Activated CD8-positive, alpha-beta memory T cell treated with anti-CD3 and anti-CD28 coated beads, Interleukin-2, amount 10 ng/mL, durations not matched to agents 7 days and 5 days (primary cell): ENCODE results near the gene WDR18. TPM values are rescaled to one million over a fixed set of nuclear protein-coding genes. Genes with fewer than 3 reads are reported as not detected.

Source experiments
- ATAC-seq: fragments of 150-1000 bp; cut with Tn5 transposase; one replicate; pipeline ENCODE4 v1.10.0; 2021; ENCODE audit warnings: moderate library complexity
- CTCF ChIA-PET: fragments of 350-600 bp; sonication (Branson Sonifier 250); formaldehyde crosslinking; loops from one replicate; lab custom pipeline; 2021; ENCODE audit warnings: antibody characterized with exemption; lab: Charles Lee
- DNase-seq: peaks from one replicate; pipeline ENCODE4 v3.0.0-alpha.2; 2020
- H3K27ac Mint-ChIP-seq: one replicate; pipeline ENCODE4 v1.8.0; 2021; ENCODE audit warnings: mild to moderate bottlenecking, mixed read lengths
- H3K27me3 Mint-ChIP-seq: one replicate; pipeline ENCODE4 v1.8.0; 2021; ENCODE audit warnings: mixed read lengths
- H3K36me3 Mint-ChIP-seq: one replicate; pipeline ENCODE4 v1.8.0; 2021; ENCODE audit warnings: mild to moderate bottlenecking, mixed read lengths
- H3K4me1 Mint-ChIP-seq: one replicate; pipeline ENCODE4 v1.8.0; 2021; ENCODE audit warnings: mixed read lengths
- H3K4me3 Mint-ChIP-seq: one replicate; pipeline ENCODE4 v1.8.0; 2021; ENCODE audit warnings: mild to moderate bottlenecking, moderate library complexity, mixed read lengths
- H3K9me3 Mint-ChIP-seq: one replicate; pipeline ENCODE4 v1.8.0; 2022; ENCODE audit warnings: low read depth, mixed read lengths
- total RNA-seq, 2 experiments: library from RNA; stranded (reverse); gene quantifications; one replicate each; pipeline ENCODE4 v1.2.3, GENCODE V29; 2021

Gene WDR18
- total RNA-seq, 2 experiments from 2014 or later = 64.5 to 87.9 TPM

DNA sequence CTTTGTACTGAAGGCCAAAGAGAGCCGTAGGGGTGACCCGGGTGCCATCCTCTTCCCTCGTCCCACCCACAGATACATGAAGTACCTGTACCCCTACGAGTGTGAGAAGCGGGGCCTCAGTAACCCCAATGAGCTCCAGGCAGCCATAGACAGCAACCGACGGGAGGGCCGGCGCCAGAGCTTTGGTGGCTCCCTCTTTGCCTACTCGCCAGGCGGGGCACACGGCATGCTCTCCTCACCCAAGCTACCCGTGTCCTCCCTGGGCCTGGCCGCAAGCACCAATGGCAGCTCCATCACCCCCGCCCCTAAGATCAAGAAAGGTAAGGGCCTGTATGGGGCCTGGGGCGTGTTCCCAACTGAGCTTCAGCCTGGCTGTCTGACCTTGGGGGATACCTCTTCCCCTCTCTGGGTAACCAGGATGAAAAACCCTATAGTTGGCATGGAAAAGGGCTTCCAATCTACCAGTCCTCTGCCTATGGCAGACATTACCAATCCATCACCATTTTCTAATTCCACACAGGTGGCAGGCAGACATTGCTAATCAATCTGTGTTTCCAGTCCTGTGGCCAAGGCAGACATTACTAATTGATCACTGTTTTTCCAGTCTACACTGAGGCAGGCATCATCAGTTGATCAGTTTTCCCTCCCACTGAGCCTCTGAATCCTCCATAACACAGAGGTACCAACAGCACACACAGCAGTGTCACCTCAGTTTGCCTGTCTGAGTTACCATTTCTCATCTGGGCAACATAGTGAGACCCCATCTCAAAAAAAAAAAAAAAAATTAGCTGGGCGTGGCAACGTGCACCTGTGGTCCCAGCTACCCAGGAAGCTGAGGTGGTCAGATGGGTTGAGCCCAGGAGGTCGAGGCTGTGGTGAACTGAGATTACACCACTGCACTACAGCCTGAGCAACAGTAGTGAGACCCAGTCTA, 19.1 kb upstream of the WDR18 start:
- no peaks in the 10 kb centered on the region for H3K9me3 Mint-ChIP-seq
- no peak overlapping the region for H3K4me3 Mint-ChIP-seq
- H3K4me1 Mint-ChIP-seq = peaks cover 5% of the 10 kb centered on the region
- CTCF ChIA-PET = no interaction called here
- no peak for DNase-seq
- H3K27ac Mint-ChIP-seq = no peak overlapping the region
- H3K36me3 Mint-ChIP-seq = peaks cover 38% of the 10 kb centered on the region
- no peak for ATAC-seq
- H3K27me3 Mint-ChIP-seq = no peaks in the 10 kb centered on the region

DNA sequence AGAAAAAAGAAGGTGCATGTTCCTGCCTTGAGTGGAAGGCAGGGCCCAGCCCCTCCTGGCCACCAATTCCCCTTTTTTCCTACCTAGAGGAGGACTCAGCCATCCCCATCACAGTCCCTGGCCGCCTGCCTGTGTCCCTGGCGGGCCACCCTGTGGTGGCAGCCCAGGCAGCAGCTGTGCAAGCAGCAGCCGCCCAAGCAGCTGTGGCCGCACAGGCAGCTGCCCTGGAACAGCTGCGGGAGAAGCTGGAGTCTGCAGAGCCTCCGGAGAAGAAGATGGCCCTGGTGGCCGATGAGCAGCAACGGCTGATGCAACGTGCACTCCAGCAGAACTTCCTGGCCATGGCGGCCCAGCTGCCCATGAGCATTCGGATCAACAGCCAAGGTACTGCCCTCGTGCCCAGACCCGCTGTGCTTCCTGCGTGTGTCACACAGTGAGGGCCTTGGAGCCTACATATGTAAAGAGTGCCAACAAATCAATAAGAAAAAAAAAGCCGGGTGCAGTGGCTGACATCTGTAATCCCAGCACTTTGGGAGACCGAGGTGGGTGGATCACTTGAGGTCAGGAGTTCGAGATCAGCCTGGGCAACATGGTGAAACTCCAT, 17.6 kb upstream of the WDR18 start:
- no peaks in the 10 kb centered on the region for H3K27me3 Mint-ChIP-seq
- H3K27ac Mint-ChIP-seq = no peak overlapping the region
- CTCF ChIA-PET = interaction anchor here (0.6 to 2.1 kb wide), 3 partner anchors 11 to 581 kb away, joined by 3 to 7 read pairs (median 4); no protein-coding TSS in a partner anchor
- no peak overlapping the region for H3K4me3 Mint-ChIP-seq
- H3K36me3 Mint-ChIP-seq = peaks cover 51% of the 10 kb centered on the region
- peaks cover 5% of the 10 kb centered on the region for H3K4me1 Mint-ChIP-seq
- DNase-seq (no peak), ATAC-seq (no peak)
- peaks cover 2% of the 10 kb centered on the region for H3K9me3 Mint-ChIP-seq

DNA sequence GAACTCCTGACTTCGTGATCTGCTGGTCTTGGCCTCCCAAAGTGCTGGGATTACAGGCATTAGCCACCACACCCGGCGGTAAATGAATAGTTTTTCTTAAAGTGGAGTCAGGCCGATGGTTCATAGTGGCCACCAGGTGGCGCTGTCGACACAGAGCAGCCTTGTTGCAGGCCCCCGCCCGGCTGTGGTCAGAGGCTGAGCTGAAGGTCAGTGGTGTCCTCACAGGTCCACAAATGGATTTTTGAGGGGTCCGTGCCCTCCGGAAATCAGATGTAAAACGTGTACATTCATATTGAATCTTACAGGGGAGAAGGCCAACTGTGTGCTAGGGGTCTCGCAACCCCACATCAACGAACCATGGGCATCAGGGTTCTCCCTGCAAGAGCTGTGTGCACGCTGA, 13.4 kb upstream of the WDR18 start:
- Mint-ChIP-seq H3K9me3 (peaks cover 2% of the 10 kb centered on the region), H3K36me3 (peaks cover 42% of the 10 kb centered on the region), H3K27ac (peak overlapping the region; percentile 35), H3K27me3 (no peaks in the 10 kb centered on the region), H3K4me1 (no peaks in the 10 kb centered on the region), H3K4me3 (no peak overlapping the region)
- CTCF ChIA-PET = interaction anchor here (1.1 to 1.6 kb wide), 4 partner anchors 11 to 120 kb away, joined by 3 to 6 read pairs (median 4); no protein-coding TSS in a partner anchor
- no peak for DNase-seq
- ATAC-seq = no peak

DNA sequence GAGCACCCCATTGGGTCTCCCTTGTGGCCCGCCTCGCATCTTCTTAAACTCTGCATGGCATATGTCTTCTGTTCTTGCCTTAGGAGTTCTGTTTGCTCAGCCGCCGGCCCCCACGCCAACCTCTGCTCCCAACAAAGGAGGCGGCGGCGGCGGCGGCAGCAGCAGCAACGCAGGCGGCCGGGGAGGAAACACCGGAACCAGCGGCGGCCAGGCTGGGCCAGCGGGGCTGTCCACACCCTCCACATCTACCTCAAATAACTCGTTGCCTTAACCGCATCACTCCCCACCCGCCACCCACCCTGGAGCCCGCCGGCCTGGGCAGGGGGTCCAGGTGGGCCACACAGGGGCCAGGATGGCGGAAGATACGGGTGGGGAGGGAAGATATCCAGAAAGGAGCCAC, 12.3 kb upstream of the WDR18 start:
- H3K36me3 Mint-ChIP-seq = peaks cover 37% of the 10 kb centered on the region
- H3K4me3 Mint-ChIP-seq = no peak overlapping the region
- CTCF ChIA-PET = interaction anchor here (0.8 to 1.1 kb wide), 5 partner anchors 10 to 214 kb away, joined by 3 to 4 read pairs (median 4); no protein-coding TSS in a partner anchor
- H3K27me3 Mint-ChIP-seq = no peaks in the 10 kb centered on the region
- ATAC-seq (no peak), DNase-seq (no peak)
- H3K9me3 Mint-ChIP-seq = peaks cover 2% of the 10 kb centered on the region
- no peak overlapping the region for H3K27ac Mint-ChIP-seq
- H3K4me1 Mint-ChIP-seq = no peaks in the 10 kb centered on the region

DNA sequence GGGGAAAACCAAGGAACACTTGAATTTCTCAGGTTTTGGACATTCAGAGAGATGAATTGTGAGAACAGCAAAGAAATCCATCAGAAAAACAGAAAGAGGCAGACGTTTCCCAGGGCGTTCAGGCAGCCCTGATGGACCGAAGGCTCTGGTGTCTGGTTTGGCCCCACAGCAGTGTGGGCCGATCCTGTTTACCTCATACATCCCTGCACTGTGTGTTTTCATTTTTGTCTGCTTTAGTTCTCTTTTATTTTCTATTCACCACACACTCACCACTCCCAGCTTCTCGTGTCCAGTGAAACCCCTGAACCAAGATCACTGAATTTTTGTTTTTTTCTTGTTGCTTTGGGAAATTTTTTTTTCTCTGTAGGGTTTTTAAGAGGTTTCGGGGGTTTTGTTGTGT, 11.9 kb upstream of the WDR18 start:
- Mint-ChIP-seq H3K27me3 (no peaks in the 10 kb centered on the region), H3K36me3 (peaks cover 33% of the 10 kb centered on the region), H3K9me3 (peaks cover 2% of the 10 kb centered on the region), H3K4me3 (no peak overlapping the region), H3K27ac (peak overlapping the region; percentile 2), H3K4me1 (no peaks in the 10 kb centered on the region)
- CTCF ChIA-PET = interaction anchor here (0.6 to 1.0 kb wide), 3 partner anchors 32 to 533 kb away, joined by 3 to 4 read pairs (median 4); no protein-coding TSS in a partner anchor
- DNase-seq = no peak
- ATAC-seq = no peak

DNA sequence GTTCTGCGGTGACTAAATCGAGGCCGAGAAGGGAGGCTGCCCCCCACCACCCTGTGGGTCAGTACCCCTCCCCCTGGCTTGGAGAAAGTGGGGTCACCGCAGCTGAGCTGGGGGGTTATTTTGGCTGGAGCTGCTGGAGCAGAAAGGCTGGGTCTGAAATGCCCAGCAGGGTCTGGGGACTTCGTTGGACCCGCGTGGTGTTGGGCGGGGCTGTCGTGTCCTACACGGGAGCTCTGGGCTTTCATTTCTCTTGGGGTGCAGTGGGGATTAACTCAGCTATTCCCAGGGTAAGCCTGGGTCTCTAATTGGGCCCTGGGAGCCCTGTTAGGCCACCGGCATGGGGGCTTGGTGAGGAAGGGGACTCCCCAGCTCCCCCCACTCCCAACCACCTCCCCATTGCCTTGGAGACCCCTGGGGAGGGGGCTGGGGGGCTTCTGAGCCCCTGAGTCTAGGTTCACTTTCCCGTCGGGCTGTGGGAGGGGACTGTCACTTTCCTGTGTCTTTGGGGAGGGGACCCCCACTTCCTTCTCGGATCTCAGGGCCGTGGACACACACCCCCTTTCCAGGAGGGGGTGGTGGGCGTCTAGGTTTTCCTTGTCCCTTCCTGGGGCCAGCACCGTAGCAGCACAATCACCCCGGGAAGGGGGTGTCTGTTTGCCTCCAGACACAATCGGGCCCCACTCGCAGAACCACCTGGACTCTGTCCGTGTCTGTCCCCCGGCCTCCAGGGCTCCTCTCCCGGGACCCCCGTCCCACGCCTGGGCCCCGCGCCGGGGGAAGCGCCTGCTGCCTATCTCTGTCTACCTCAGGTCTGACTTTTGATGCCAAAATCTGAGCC, 10.2 kb upstream of the WDR18 start:
- CTCF ChIA-PET = no interaction called here
- ATAC-seq = no peak
- H3K4me3 Mint-ChIP-seq = no peak overlapping the region
- H3K36me3 Mint-ChIP-seq = peaks cover 23% of the 10 kb centered on the region
- DNase-seq = no peak
- H3K27me3 Mint-ChIP-seq = no peaks in the 10 kb centered on the region
- no peak overlapping the region for H3K27ac Mint-ChIP-seq
- no peaks in the 10 kb centered on the region for H3K4me1 Mint-ChIP-seq
- H3K9me3 Mint-ChIP-seq = peaks cover 2% of the 10 kb centered on the region

DNA sequence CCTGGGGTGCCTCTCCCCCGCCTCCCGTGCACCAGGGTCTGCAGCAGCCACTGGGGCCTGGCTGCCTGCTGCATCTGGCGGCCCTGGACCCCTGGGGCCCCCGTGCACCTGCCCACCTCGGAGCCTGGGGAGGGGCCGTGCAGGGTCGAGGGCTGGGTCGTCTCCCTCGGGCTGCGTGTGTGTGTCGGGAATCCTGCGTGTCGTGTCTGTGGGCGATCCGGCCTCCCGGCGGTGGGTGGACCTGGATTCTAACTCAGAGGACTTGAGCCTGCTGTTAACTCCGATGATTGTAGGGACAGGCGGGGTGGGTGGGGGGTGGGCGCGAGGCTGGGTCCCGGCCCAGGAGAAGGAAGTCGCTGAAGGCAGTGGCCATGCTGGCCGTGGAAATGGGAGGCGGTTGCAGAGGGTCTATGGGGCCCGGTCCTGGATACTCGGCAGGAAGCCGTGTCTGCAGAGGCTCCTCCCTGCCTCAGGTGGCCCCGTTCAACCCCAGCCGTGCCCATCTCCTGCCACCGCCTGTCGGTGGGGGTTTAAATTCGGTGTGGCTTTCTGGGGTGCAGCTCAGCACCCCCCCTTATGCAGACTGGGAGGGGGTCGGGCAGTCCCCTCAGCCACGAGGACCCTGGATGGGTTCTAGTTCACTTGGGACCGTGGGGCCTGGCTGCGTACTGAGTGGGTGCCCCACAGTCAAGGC, 9.4 kb upstream of the WDR18 start:
- Mint-ChIP-seq H3K27me3 (no peaks in the 10 kb centered on the region), H3K4me1 (no peaks in the 10 kb centered on the region), H3K36me3 (peaks cover 20% of the 10 kb centered on the region), H3K27ac (no peak overlapping the region), H3K9me3 (peaks cover 2% of the 10 kb centered on the region), H3K4me3 (no peak overlapping the region)
- CTCF ChIA-PET = no interaction called here
- ATAC-seq (no peak), DNase-seq (no peak)

DNA sequence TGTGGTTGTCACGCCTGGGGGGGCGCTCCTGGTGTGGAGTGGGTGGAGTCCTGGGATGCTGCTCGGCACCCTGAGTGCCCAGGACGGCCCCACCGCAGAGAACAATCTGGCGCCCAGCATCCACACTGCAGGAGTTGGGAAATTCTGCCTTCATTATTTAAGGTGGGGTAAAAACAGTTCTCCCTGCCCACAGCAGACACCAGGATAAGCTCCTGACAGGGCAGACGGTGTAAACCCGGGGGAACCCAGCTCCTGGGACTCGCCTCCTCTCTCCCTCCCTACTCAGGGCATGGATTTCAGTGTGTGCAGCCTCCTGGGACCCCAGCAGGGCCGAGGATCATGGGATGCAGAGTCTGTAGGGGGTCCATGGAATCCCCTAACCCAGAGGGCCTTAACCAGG, 7.7 kb upstream of the WDR18 start:
- ATAC-seq (no peak), DNase-seq (no peak)
- Mint-ChIP-seq H3K9me3 (no peaks in the 10 kb centered on the region), H3K4me3 (no peak overlapping the region), H3K4me1 (no peaks in the 10 kb centered on the region), H3K36me3 (peaks cover 7% of the 10 kb centered on the region), H3K27ac (no peak overlapping the region), H3K27me3 (no peaks in the 10 kb centered on the region)
- CTCF ChIA-PET = interaction anchor here (0.7 to 1.3 kb wide), 2 partner anchors 54 to 421 kb away, joined by 3 to 4 read pairs; no protein-coding TSS in a partner anchor

DNA sequence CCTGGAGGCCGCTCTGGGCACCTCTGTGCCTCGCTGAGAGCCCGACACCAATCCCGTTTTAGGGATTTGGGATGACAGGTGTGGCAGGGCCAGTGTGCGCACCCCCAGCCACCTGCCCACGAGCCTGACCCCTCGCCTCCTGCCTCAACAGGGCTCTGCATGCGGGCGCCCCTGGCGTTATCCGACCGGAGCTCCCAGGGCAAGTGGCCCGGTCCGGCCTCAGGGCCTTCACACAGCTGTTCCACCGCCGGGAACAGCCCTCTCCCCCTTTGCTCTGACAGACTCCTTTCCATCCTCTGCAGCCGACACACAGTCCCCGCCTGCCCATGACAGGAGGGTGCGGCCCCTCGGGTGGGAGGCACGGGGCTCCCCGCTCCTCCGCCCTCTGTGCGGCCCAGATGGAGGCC, 7.1 kb upstream of the WDR18 start:
- DNase-seq (no peak), ATAC-seq (no peak)
- Mint-ChIP-seq H3K4me3 (no peak overlapping the region), H3K27me3 (no peaks in the 10 kb centered on the region), H3K9me3 (no peaks in the 10 kb centered on the region), H3K36me3 (peaks cover 5% of the 10 kb centered on the region), H3K4me1 (no peaks in the 10 kb centered on the region), H3K27ac (no peak overlapping the region)
- CTCF ChIA-PET = interaction anchor here (0.6 to 9.9 kb wide), 3 partner anchors 11 to 55 kb away, joined by 3 to 163 read pairs (median 4); no protein-coding TSS in a partner anchor

DNA sequence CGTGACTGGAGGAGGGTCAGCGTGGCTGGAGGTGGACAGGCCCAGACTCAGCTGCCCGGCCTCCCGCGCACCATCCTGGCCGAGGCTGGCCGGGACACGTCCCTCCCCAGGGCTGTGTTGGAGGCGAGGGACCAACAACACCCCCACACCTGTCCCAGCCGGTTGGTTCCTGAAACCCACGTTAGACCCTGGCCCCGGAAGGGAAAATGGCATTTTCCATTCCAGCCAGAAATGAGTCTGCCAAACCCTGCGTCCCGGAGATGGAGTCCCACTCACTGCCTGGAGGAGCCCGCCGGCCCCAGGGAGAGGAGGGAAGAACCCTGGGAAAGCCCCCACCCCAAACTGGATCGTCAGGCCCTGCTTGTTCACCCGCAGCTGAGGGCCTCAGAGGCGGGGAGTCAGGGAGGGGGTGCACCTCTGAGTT, 4.8 kb upstream of the WDR18 start:
- H3K27me3 Mint-ChIP-seq = no peaks in the 10 kb centered on the region
- no peak for ATAC-seq
- H3K27ac Mint-ChIP-seq = no peak overlapping the region
- no peak overlapping the region for H3K4me3 Mint-ChIP-seq
- H3K36me3 Mint-ChIP-seq = no peaks in the 10 kb centered on the region
- DNase-seq = no peak
- no peaks in the 10 kb centered on the region for H3K9me3 Mint-ChIP-seq
- H3K4me1 Mint-ChIP-seq = peaks cover 4% of the 10 kb centered on the region
- CTCF ChIA-PET = interaction anchor here (1.0 to 9.9 kb wide), 2 partner anchors 47 to 57 kb away, joined by 3 to 163 read pairs; no protein-coding TSS in a partner anchor

DNA sequence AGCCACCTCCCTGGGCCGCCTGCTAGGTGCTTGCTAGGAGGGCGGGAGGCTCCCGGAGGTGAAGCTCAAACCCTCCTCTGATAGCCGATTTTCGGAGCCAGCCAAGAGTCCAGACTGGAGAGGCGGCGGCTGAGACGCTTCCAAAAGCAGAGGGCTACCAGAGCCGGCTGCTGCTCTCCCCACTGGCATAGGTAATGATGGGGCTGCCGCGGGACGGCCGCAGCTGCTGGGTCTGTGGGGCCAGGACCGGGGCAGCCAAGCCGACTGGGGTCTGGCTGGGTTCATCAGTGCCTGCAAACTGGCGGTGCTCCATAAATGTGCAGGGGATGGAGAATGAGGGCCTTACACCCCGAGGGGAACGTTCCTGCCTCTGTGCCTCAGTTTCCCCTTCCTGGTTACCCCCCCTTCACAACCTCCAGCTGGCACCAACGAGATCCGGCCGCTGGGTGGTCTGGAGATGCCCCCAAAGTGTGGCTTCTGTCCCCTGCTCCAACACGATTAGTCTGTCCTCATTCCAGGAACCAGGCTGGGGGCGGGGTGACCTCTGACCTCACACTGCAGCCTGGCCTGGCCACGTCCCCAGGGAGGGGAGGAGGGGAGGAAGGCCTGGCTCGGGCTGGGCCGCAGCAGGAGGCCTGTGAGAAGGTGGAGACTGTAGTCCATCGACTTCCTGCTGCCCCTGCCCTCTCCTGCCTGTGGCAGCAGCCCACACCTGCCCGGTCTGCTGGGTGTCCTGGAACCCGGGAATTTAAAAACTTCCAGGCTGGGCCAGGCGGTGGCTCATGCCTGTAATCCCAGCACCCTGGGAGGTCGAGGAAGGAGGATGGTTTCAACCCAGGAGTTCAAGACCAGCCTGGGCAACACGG, 3.8 kb upstream of the WDR18 start:
- ATAC-seq = no peak
- no peaks in the 10 kb centered on the region for H3K27me3 Mint-ChIP-seq
- H3K9me3 Mint-ChIP-seq = no peaks in the 10 kb centered on the region
- no peak overlapping the region for H3K4me3 Mint-ChIP-seq
- H3K4me1 Mint-ChIP-seq = peaks cover 11% of the 10 kb centered on the region
- H3K27ac Mint-ChIP-seq = no peak overlapping the region
- CTCF ChIA-PET = interaction anchor here (0.6 to 9.9 kb wide), 2 partner anchors 18 to 58 kb away, joined by 3 to 163 read pairs; no protein-coding TSS in a partner anchor
- H3K36me3 Mint-ChIP-seq = no peaks in the 10 kb centered on the region
- DNase-seq = no peak
